22Rv1 (cell line): Measurements from ENCODE around the gene SELPLG.

Source experiments
- H3K27ac ChIP-seq: fragments of 450-650 bp; 2 replicates; pipeline ENCODE4 v1.5.1; 2017
- ZFX ChIP-seq: fragments of 450-650 bp; IDR thresholded peaks from 2 replicates; pipeline ENCODE4 v1.6.1; 2017; ENCODE audit warnings: antibody characterized with exemption, borderline replicate concordance
- TF ChIP-seq, protein P1 (sequence below): fragments of 450-650 bp; IDR thresholded peaks from 2 replicates; pipeline ENCODE4 v1.5.1; 2017; ENCODE audit warnings: mild to moderate bottlenecking

The SELPLG gene, protein sequence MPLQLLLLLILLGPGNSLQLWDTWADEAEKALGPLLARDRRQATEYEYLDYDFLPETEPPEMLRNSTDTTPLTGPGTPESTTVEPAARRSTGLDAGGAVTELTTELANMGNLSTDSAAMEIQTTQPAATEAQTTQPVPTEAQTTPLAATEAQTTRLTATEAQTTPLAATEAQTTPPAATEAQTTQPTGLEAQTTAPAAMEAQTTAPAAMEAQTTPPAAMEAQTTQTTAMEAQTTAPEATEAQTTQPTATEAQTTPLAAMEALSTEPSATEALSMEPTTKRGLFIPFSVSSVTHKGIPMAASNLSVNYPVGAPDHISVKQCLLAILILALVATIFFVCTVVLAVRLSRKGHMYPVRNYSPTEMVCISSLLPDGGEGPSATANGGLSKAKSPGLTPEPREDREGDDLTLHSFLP

DNA sequence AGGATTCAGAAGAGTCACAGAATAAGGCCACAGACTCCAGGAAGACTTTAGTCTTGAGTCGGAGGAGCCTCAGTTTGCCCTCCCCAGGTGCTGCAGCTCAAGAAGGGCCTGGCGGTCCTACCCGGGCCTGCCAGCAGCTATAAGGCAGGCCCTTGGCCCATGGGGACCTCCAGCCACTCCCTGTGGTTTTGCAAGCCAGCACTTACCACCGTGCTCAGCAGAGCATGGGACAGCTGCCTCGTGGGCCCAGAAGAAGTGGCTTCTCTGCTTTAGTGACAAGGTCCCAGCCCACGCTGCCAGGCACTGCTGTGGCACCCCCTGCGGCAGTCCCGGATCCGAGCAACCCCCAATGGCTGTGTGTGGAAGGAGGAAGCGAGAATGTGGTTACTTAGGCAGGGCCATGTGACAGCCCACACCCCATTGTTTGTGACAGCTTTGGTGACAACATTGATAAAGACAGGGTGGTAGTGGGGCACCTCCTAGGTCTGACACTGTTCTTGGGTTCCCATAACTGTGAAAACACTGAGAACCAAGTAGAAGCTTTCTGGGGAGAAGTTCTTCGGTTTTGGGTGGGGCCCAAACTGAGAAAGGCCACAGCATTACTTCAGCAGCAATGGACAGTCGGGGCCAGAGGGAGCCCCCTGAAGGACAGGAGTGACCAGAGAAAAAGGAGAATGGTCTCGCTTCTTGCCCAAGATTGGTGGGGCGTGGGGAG is at the start of gene SELPLG:
Gene SELPLG (minus strand): TSS at position 361 of the 715 bp plus-strand sequence. CDS start 9,587 bp downstream, outside the sequence.
- no peak within 1 kb of the TSS for H3K27ac ChIP-seq
- TF ChIP-seq, protein P1, sequence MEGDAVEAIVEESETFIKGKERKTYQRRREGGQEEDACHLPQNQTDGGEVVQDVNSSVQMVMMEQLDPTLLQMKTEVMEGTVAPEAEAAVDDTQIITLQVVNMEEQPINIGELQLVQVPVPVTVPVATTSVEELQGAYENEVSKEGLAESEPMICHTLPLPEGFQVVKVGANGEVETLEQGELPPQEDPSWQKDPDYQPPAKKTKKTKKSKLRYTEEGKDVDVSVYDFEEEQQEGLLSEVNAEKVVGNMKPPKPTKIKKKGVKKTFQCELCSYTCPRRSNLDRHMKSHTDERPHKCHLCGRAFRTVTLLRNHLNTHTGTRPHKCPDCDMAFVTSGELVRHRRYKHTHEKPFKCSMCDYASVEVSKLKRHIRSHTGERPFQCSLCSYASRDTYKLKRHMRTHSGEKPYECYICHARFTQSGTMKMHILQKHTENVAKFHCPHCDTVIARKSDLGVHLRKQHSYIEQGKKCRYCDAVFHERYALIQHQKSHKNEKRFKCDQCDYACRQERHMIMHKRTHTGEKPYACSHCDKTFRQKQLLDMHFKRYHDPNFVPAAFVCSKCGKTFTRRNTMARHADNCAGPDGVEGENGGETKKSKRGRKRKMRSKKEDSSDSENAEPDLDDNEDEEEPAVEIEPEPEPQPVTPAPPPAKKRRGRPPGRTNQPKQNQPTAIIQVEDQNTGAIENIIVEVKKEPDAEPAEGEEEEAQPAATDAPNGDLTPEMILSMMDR: no peak
- no peak for TF ChIP-seq ZFX

DNA sequence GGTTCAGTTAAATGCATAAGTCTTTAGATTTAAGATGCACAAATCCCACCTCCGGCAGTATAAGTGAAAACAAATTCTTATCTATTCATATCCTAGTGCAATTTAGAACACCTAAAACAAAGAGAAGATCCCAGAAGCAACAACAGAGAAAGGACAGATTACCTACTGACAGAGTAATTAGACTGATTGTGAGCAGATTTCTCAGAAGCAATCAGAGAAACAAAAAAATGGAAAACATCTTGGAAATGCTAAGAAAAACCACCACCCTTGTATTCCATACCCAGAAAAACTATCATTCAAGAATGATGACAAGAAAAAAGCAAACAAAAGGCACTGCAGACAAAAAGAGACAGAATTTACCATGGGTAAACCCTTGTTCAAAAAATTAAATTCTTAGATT is 47.6 kb upstream of the SELPLG start:
- no peak overlapping the region for H3K27ac ChIP-seq
- TF ChIP-seq, protein P1: no peak
- TF ChIP-seq ZFX: no peak

DNA sequence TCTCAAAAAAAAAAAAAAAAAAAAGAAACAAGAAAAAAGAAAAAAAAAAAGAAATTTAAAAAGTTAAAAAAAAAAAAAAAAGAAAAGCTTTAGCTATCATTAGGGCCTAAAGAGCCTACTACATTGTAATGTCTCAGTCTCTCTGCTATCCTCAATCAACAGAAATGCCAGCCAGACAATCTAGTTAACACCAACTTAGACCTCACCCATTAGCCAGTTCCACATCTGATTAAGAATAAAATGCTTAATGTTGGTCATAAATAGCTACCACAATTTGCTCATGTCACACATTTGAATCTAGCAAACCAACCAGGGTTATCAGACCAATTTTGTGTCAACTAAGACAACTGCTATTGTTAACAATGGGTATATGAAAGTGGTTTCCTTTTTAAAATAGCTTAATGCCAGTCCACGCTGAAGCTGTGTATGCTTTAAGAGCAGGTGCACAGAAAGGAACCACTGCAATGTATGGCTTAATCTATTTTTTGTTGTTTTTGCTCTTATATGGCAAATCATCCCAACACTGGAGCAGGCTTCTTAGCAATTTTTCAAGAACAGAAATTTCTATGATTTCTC is 45.5 kb upstream of the SELPLG start:
- no peak for TF ChIP-seq ZFX
- TF ChIP-seq, protein P1: no peak
- no peak overlapping the region for H3K27ac ChIP-seq

DNA sequence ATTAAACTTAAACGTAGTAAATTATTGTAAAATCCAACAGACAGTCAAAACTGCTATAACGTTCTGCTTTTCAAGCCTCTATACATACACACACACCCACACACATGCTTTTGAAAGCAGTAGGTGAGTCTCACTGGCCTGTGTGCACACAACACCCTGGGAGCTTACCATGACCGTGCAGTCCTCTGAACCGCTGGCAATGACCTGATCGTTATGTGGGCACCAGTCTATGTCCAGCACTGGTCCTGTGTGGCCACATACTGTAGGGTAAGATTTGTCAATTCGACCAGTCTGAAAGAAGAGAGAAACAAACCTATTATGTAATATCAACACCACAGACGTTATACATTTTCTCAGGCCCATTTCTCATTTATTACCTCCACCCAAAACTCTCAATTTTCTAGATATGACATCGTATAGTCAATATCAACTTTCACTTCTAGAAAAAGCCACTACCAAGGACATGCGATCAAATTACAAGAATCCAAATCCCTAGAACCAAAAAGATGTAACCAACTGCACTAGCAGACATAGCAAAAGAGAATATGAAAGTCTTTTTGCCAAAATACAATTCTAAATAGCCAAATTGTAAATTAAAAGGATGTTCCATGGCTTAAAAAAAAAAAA is 44.5 kb upstream of the SELPLG start:
- TF ChIP-seq ZFX: no peak
- H3K27ac ChIP-seq: no peak overlapping the region

DNA sequence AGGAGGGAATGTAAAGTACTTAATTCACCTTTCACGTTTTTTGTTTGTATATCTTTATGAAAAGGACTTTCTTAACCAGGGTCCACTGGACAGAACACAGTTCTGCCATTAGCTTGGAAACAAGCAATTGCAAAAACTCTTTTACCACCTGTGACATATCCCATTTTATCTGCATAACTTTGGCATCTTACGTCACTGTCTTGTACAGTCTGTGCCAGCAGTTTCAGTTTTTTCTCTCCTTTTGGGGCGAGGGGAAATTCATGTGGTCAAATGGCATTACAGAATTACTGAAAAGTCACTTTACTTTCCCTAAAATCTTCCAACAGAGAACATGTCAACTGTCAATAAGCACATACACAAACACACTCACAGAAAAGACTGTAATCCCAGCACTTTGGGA is 43.7 kb upstream of the SELPLG start:
- TF ChIP-seq, protein P1: no peak
- no peak for TF ChIP-seq ZFX
- no peak overlapping the region for H3K27ac ChIP-seq

DNA sequence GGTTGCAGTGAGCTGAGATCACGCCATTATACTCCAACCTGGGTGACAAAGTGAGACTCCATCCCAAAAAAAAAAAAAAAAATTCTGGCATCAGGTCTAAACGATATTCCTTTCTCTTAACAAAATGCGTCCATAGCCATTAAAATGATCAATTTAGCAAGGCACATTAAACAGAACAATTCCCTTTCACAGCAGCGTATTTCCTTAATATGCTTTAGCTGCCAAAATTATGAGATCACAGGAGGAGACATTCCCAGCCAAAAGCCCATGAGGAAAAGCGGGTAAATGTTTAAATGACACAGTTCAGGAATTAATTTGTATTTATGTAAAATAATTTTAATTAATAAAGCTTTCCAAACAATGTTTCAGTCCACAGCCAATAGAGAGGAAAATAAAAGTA is 43.0 kb upstream of the SELPLG start:
- no peak overlapping the region for H3K27ac ChIP-seq
- TF ChIP-seq, protein P1: no peak
- TF ChIP-seq ZFX: no peak

DNA sequence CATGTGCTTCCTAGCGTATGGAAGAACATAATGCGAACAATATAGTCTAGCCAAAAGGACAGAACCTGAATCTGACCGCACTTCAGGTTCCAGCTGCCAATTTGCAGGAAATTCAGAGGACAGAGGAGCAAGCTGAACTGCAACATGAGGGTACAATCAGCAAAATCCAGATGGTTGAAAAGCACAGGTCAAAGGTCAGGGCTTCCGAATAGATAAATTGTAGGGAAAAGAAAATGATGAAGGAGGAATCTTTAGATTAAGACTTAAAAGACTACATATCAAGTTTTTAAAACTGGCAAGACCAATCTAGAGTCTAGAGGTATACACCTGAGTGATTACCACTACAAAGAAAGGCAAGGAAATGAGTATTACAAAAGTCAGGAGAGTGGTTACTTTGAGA is 42.1 kb upstream of the SELPLG start:
- H3K27ac ChIP-seq: no peak overlapping the region
- TF ChIP-seq, protein P1: no peak
